ENCODE measurements around the gene DIPK2A. TPM values are rescaled to one million over a fixed set of nuclear protein-coding genes. Genes with fewer than 3 reads are reported as not detected.
A peak's percentile ranks its signal among the peaks of the same experiment; 100 is the strongest.

Gene DIPK2A
- total RNA-seq, 2 donors from 2014 or later: 40.5 to 42.5 TPM

GRCh38 chr3:143977341-143978262 lies 6.0 kb downstream of the DIPK2A start:
- WGBS, 2 experiments (ENCODE audit: insufficient coverage in 1 of 2, insufficient read length in 1 of 2): 77 to 100% methylated on average over 1 to 4 of the region's 4 CpGs
- H3K4me3 Mint-ChIP-seq: no peak overlapping the region
- H3K36me3 ChIP-seq (ENCODE audit: control insufficient read depth, insufficient read depth, low read length): peaks cover 1% of the 10 kb centered on the region
- H3K9me3 Mint-ChIP-seq: peaks cover 4% of the 10 kb centered on the region
- H3K36me3 Mint-ChIP-seq (ENCODE audit: low read depth): peaks cover 15% of the 10 kb centered on the region
- peak overlapping the region; percentile 45 for H3K27ac Mint-ChIP-seq
- TF ChIP-seq, protein P1, sequence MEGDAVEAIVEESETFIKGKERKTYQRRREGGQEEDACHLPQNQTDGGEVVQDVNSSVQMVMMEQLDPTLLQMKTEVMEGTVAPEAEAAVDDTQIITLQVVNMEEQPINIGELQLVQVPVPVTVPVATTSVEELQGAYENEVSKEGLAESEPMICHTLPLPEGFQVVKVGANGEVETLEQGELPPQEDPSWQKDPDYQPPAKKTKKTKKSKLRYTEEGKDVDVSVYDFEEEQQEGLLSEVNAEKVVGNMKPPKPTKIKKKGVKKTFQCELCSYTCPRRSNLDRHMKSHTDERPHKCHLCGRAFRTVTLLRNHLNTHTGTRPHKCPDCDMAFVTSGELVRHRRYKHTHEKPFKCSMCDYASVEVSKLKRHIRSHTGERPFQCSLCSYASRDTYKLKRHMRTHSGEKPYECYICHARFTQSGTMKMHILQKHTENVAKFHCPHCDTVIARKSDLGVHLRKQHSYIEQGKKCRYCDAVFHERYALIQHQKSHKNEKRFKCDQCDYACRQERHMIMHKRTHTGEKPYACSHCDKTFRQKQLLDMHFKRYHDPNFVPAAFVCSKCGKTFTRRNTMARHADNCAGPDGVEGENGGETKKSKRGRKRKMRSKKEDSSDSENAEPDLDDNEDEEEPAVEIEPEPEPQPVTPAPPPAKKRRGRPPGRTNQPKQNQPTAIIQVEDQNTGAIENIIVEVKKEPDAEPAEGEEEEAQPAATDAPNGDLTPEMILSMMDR (conservative IDR thresholded peaks at IDR 0.05): no peak
- H3K27me3 ChIP-seq (ENCODE audit: control insufficient read depth, insufficient read depth, low read length, poor library complexity, severe bottlenecking): no peaks in the 10 kb centered on the region
- H3K9ac ChIP-seq (ENCODE audit: extremely low read depth, low read length, poor library complexity, severe bottlenecking): no peak overlapping the region
- DNase-seq: no peak
- H3K4me1 ChIP-seq (ENCODE audit: control insufficient read depth, insufficient read depth, low read length): no peaks in the 10 kb centered on the region
- no peaks in the 10 kb centered on the region for H3K27me3 Mint-ChIP-seq (ENCODE audit: insufficient read depth)
- peaks cover 36% of the 10 kb centered on the region for H3K4me1 Mint-ChIP-seq
- H3K4me3 ChIP-seq (ENCODE audit: low read length): peak overlapping the region; percentile 8
- no peak overlapping the region for H3K27ac ChIP-seq (ENCODE audit: low read depth, low read length)
- H3K9me3 ChIP-seq (ENCODE audit: control insufficient read depth, low read length): peaks cover 2% of the 10 kb centered on the region

GRCh38 chr3:143978263-143978631 lies 6.6 kb downstream of the DIPK2A start:
- DNase-seq: no peak
- Histone ChIP-seq H3K27me3 (ENCODE audit: control insufficient read depth, insufficient read depth, low read length, poor library complexity, severe bottlenecking) (no peaks in the 10 kb centered on the region), H3K4me1 (ENCODE audit: control insufficient read depth, insufficient read depth, low read length) (no peaks in the 10 kb centered on the region), H3K9me3 (ENCODE audit: control insufficient read depth, low read length) (peaks cover 8% of the 10 kb centered on the region), H3K27ac (ENCODE audit: low read depth, low read length) (no peak overlapping the region), H3K36me3 (ENCODE audit: control insufficient read depth, insufficient read depth, low read length) (peaks cover 7% of the 10 kb centered on the region), H3K4me3 (ENCODE audit: low read length) (no peak overlapping the region), H3K9ac (ENCODE audit: extremely low read depth, low read length, poor library complexity, severe bottlenecking) (no peak overlapping the region)
- no peak overlapping the region for H3K4me3 Mint-ChIP-seq
- H3K9me3 Mint-ChIP-seq: peaks cover 8% of the 10 kb centered on the region
- peaks cover 38% of the 10 kb centered on the region for H3K4me1 Mint-ChIP-seq
- no peaks in the 10 kb centered on the region for H3K27me3 Mint-ChIP-seq (ENCODE audit: insufficient read depth)
- no peak overlapping the region for H3K27ac Mint-ChIP-seq
- TF ChIP-seq, protein P1 (conservative IDR thresholded peaks at IDR 0.05): no peak
- no CpG with 5 or more reads among the region's 1 CpG for WGBS, 2 experiments (ENCODE audit: insufficient coverage in 1 of 2, insufficient read length in 1 of 2)
- H3K36me3 Mint-ChIP-seq (ENCODE audit: low read depth): peaks cover 22% of the 10 kb centered on the region

- H3K27ac ChIP-seq (ENCODE audit: low read depth, low read length): no peak overlapping the region
- no peaks in the 10 kb centered on the region for H3K4me1 ChIP-seq (ENCODE audit: control insufficient read depth, insufficient read depth, low read length)
- TF ChIP-seq, protein P1 (conservative IDR thresholded peaks at IDR 0.05): no peak
- no peak overlapping the region for H3K4me3 ChIP-seq (ENCODE audit: low read length)
- DNase-seq: no peak
- peaks cover 11% of the 10 kb centered on the region for H3K9me3 Mint-ChIP-seq
- H3K4me1 Mint-ChIP-seq: peaks cover 40% of the 10 kb centered on the region
- peaks cover 24% of the 10 kb centered on the region for H3K36me3 Mint-ChIP-seq (ENCODE audit: low read depth)
- H3K27me3 Mint-ChIP-seq (ENCODE audit: insufficient read depth): no peaks in the 10 kb centered on the region
- 86% methylated on average over 2 of the region's 2 CpGs; no CpG with 5 or more reads in 1 of the 2 experiments for WGBS, 2 experiments (ENCODE audit: insufficient coverage in 1 of 2, insufficient read length in 1 of 2)
- H3K9me3 ChIP-seq (ENCODE audit: control insufficient read depth, low read length): peaks cover 11% of the 10 kb centered on the region
- H3K36me3 ChIP-seq (ENCODE audit: control insufficient read depth, insufficient read depth, low read length): peaks cover 7% of the 10 kb centered on the region
- H3K27me3 ChIP-seq (ENCODE audit: control insufficient read depth, insufficient read depth, low read length, poor library complexity, severe bottlenecking): no peaks in the 10 kb centered on the region
- H3K27ac Mint-ChIP-seq: no peak overlapping the region
- H3K9ac ChIP-seq (ENCODE audit: extremely low read depth, low read length, poor library complexity, severe bottlenecking): no peak overlapping the region
- H3K4me3 Mint-ChIP-seq: no peak overlapping the region
Measured at GRCh38 chr3:143979041-143979440, 7.4 kb downstream of the DIPK2A start.
